K562 (cell line): ENCODE results near the gene PIM3. TPM values are rescaled to one million over a fixed set of nuclear protein-coding genes. Genes with fewer than 3 reads are reported as not detected.

ENCODE experiments used
- CBX1 ChIP-seq: sonication (generic); IDR thresholded peaks from 2 replicates; pipeline ENCODE4 v1.6.1; 2016; ENCODE audit warnings: antibody characterized with exemption, low read depth, mild to moderate bottlenecking
- HLTF ChIP-seq: fragments of 450-650 bp; IDR thresholded peaks from 2 replicates; pipeline ENCODE4 v1.6.1; 2016
- MYC ChIP-seq, 2 experiments: fragments of 250-450 bp in 1 of 2; sonication (Bioruptor Pico) in 1 of 2; IDR thresholded peaks; 2 replicates each; pipeline versions ENCODE4 v1.5.1 to v1.6.1; 2012 to 2021; ENCODE audit warnings: low read depth in 2 of 2, borderline replicate concordance in 1 of 2, improper control_type of control experiment in 1 of 2, low read length in 1 of 2, mild to moderate bottlenecking in 1 of 2, moderate library complexity in 1 of 2
- NFATC3 ChIP-seq: fragments of 450-650 bp; IDR thresholded peaks from 2 replicates; pipeline ENCODE4 v1.6.1; 2017; ENCODE audit warnings: mild to moderate bottlenecking
- RBM17 ChIP-seq: fragments of 200-400 bp; formaldehyde crosslinking; IDR thresholded peaks from 2 replicates; pipeline ENCODE4 v1.6.1; 2017; ENCODE audit warnings: low read depth, mild to moderate bottlenecking, low read length, borderline replicate concordance
- polyA plus RNA-seq, 8 experiments: library from polyadenylated mRNA; depleted of rRNA in 4 of 8; stranded (reverse) in 5 of 8; unstranded in 3 of 8; fragments of >200 nt; fragmentation: Nextera tagmentation in 2 of 8; fragmentation: Illumina TruSeq in 1 of 8; extraction: Ambion mirVana in 2 of 8; extraction: Trizol in 1 of 8; gene quantifications; 2 replicates each; pipeline versions ENCODE4 v1.2.1 to v1.2.3, GENCODE V29; 2011 to 2014; ENCODE audit warnings: inconsistent platforms in 1 of 8, missing spikeins in 1 of 8
- total RNA-seq, 7 experiments: library from RNA; depleted of rRNA in 6 of 7; stranded (reverse); fragments of >200 nt in 6 of 7; fragmentation: Illumina TruSeq in 2 of 7; extraction: Trizol in 2 of 7; gene quantifications; 2 replicates each; pipeline versions ENCODE4 v1.2.1 to v1.2.3, GENCODE V29; 2011 to 2021; ENCODE audit warnings: low replicate concordance in 1 of 7
- TF ChIP-seq, protein P1 (sequence below): sonication (generic); formaldehyde crosslinking; IDR thresholded peaks from 2 replicates; pipeline ENCODE4 v1.4.0; 2020; ENCODE audit warnings: mild to moderate bottlenecking, missing genetic modification reagents
- TF ChIP-seq, protein P2 (sequence below): fragments of 450-650 bp; conservative IDR thresholded peaks from 2 replicates; pipeline ENCODE4 v1.6.1; 2016; ENCODE audit warnings: missing genetic modification characterization, low read depth, mild to moderate bottlenecking, control low read depth, missing compliant biosample characterization

Gene PIM3
- total and polyA plus RNA-seq, 9 of the 15 experiments (the other 6 are each of a cell fraction or from before 2014, with no cell fraction given) = 0.24 to 40.5 (median 5.3) TPM

DNA sequence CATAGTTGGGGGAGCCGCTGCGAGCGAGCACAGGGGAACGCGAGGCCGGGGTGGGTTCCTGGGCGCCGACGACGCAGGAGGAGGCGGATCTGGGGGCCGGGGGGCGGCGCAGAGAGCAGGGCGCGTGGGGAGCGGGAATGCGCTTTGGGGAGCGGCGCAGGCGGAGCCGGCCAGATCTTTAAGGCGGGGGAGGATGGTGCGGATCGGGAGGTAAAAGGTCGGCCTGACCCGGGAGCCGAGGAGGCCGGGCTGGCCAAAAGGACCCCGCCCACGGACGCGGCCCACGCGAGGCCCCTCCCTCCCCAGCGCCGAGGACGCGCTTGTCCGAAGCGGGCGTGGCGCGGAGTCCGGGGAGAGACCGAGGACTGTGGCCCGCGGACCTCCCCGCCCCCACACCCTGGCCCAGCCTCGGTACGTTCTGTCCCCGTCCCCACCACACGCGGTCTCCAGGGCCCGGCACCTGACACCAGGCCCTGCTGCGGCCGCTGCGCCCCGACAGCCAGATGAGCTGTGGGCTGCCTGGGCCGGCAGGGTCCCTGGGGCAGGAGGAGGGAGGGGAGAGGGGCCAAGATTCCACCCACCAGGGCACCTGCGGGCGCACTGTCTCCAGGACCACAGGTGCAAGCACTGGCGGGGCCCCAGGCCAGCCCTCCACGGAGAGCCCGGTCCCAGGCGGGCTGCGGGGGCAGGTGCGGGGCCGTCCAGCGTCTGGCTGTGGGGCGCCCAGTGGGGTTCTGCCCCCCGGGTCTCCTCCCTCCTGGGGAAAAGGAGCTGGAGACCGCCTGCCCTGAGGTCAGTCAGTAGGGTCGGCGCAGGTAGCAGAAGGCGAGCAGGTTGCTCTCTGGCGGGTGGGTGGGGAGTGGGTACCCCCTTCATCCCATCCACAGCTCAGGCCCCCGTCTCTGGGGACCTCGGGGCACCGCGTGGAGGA is 10.9 kb downstream of the PIM3 start (continued):
- TF ChIP-seq, protein P1, sequence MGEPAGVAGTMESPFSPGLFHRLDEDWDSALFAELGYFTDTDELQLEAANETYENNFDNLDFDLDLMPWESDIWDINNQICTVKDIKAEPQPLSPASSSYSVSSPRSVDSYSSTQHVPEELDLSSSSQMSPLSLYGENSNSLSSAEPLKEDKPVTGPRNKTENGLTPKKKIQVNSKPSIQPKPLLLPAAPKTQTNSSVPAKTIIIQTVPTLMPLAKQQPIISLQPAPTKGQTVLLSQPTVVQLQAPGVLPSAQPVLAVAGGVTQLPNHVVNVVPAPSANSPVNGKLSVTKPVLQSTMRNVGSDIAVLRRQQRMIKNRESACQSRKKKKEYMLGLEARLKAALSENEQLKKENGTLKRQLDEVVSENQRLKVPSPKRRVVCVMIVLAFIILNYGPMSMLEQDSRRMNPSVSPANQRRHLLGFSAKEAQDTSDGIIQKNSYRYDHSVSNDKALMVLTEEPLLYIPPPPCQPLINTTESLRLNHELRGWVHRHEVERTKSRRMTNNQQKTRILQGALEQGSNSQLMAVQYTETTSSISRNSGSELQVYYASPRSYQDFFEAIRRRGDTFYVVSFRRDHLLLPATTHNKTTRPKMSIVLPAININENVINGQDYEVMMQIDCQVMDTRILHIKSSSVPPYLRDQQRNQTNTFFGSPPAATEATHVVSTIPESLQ = no peak
- TF ChIP-seq MYC (IDR thresholded peaks at IDR 0.05; ENCODE audit: low read depth, low read length) (0 out of 2 replicates have a peak, but pooled peaks have one; percentile 2), MYC (CRISPR knock-in tag; IDR thresholded peaks at IDR 0.05; ENCODE audit: borderline replicate concordance, low read depth) (no peak), HLTF (no peak), NFATC3 (no peak), CBX1 (no peak; the same call in 1 of the 2 replicates), RBM17 (no peak)
- TF ChIP-seq, protein P2, sequence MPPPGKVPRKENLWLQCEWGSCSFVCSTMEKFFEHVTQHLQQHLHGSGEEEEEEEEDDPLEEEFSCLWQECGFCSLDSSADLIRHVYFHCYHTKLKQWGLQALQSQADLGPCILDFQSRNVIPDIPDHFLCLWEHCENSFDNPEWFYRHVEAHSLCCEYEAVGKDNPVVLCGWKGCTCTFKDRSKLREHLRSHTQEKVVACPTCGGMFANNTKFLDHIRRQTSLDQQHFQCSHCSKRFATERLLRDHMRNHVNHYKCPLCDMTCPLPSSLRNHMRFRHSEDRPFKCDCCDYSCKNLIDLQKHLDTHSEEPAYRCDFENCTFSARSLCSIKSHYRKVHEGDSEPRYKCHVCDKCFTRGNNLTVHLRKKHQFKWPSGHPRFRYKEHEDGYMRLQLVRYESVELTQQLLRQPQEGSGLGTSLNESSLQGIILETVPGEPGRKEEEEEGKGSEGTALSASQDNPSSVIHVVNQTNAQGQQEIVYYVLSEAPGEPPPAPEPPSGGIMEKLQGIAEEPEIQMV (tag) = 0 out of 2 replicates have a peak, but pooled peaks have one; percentile 38
